C4-2B (cell line): ENCODE measurements around the gene CLIP4.

ENCODE experiments used
- CTCF ChIP-seq: fragments of 450-650 bp; conservative IDR thresholded peaks from 2 replicates; pipeline ENCODE4 v1.5.1; 2017; ENCODE audit warnings: mild to moderate bottlenecking
- ZFX ChIP-seq: fragments of 450-650 bp; IDR thresholded peaks from 2 replicates; pipeline ENCODE4 v1.6.1; 2017

GRCh38 chr2:29134933-29135332, 19.7 kb downstream of the CLIP4 start:
- no peak for TF ChIP-seq CTCF
- TF ChIP-seq ZFX, result no peak
